Astrocyte (in vitro differentiated cells and primary cell): ENCODE measurements around the gene SYVN1.

Source experiments
- EZH2 ChIP-seq: IDR thresholded peaks from 2 replicates; pipeline ENCODE4 v1.6.1; 2012; ENCODE audit warnings: mild to moderate bottlenecking, low read length, inconsistent platforms; ENCODE audit not compliant: insufficient read depth
- TF ChIP-seq, protein P1 (sequence below): IDR thresholded peaks from 2 replicates; pipeline ENCODE4 v1.5.1; 2011; ENCODE audit warnings: low read depth, mild to moderate bottlenecking, inconsistent platforms, low read length, moderate library complexity; ENCODE audit not compliant: insufficient read depth

DNA sequence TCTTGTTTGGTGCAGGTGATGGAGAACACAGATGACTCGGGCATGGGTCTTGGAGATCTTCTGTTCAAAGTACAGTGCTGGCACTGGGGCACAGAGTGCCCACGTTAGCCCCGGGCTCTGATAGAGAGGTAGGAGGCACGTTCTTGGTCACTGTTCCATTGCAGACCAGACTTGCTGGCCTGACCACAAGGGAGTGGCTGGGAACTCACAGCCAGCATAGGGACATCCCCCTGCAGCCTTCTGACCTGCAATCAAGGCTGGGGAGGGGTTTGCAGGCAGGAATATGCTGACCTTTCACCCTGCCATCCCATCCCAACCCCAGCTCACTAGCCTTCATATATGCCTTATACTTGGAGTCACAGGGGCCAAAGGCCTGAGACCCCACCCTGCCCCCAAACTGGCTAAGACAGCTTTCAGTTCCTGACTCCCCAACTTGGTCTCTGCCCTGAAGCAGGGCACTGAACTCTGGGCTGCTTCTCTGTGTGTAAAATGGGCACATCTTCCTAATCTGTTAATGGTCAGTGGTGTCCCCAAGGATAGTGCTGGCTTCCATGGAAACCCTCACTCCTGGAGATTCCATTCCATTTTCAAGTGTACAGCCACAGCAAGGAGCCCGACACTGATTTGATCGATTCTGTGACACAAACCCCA, 7.6 kb downstream of the SYVN1 start:
- TF ChIP-seq, protein P1, sequence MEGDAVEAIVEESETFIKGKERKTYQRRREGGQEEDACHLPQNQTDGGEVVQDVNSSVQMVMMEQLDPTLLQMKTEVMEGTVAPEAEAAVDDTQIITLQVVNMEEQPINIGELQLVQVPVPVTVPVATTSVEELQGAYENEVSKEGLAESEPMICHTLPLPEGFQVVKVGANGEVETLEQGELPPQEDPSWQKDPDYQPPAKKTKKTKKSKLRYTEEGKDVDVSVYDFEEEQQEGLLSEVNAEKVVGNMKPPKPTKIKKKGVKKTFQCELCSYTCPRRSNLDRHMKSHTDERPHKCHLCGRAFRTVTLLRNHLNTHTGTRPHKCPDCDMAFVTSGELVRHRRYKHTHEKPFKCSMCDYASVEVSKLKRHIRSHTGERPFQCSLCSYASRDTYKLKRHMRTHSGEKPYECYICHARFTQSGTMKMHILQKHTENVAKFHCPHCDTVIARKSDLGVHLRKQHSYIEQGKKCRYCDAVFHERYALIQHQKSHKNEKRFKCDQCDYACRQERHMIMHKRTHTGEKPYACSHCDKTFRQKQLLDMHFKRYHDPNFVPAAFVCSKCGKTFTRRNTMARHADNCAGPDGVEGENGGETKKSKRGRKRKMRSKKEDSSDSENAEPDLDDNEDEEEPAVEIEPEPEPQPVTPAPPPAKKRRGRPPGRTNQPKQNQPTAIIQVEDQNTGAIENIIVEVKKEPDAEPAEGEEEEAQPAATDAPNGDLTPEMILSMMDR: no peak
- TF ChIP-seq EZH2: no peak
